ENCODE measurements around the gene SLC16A8. TPM values are rescaled to one million over a fixed set of nuclear protein-coding genes. Genes with fewer than 3 reads are reported as not detected.
A peak's percentile ranks its signal among the peaks of the same experiment; 100 is the strongest.
"Not testable (repeated sequence)": the region's sequence is repeated elsewhere in the genome, so short reads cannot be mapped to it uniquely, and the experiment has no call there.

Gene SLC16A8
- total and polyA plus RNA-seq, 8 donors = 0.38 to 2.1 (median 1.3) TPM

DNA sequence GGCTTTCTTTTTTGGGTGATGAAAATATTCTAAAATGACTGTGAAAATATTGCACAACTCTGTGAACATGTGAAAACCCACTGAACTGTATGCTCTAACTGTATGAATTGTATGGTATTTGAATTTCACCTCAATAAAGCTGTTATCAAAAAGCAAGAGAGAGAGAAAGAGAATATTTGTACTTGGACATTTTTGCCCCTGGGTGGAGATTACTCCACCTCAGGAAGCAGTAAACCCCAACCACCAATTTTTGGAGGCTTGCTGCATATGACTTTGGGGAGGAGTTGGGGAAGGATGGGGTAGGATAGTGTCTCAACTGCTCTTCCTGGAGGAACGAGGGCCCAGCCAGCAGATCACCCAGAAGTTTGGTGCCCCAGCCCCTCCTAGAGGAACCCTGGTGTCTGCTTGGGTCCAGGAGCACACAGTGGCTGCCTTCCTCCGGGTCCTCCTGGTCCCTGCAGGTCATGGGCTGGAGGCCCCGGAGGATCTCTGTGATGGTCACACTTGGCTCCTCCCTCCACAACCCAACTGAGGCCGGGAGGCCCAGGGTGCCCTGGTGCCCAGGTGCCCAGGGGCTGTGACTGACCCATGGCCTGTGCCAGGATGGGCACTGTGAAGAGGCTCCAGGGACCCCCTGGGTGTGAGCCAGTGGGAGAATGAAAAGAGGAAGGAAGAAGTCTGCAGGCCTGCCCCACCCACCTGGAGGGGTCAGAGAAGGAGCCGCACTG, 42.1 kb downstream of the SLC16A8 start:
- DNase-seq = no peak
- TF ChIP-seq, protein P1, sequence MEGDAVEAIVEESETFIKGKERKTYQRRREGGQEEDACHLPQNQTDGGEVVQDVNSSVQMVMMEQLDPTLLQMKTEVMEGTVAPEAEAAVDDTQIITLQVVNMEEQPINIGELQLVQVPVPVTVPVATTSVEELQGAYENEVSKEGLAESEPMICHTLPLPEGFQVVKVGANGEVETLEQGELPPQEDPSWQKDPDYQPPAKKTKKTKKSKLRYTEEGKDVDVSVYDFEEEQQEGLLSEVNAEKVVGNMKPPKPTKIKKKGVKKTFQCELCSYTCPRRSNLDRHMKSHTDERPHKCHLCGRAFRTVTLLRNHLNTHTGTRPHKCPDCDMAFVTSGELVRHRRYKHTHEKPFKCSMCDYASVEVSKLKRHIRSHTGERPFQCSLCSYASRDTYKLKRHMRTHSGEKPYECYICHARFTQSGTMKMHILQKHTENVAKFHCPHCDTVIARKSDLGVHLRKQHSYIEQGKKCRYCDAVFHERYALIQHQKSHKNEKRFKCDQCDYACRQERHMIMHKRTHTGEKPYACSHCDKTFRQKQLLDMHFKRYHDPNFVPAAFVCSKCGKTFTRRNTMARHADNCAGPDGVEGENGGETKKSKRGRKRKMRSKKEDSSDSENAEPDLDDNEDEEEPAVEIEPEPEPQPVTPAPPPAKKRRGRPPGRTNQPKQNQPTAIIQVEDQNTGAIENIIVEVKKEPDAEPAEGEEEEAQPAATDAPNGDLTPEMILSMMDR (IDR thresholded peaks at IDR 0.05) = no peak
- peak; percentile 31 for ATAC-seq

DNA sequence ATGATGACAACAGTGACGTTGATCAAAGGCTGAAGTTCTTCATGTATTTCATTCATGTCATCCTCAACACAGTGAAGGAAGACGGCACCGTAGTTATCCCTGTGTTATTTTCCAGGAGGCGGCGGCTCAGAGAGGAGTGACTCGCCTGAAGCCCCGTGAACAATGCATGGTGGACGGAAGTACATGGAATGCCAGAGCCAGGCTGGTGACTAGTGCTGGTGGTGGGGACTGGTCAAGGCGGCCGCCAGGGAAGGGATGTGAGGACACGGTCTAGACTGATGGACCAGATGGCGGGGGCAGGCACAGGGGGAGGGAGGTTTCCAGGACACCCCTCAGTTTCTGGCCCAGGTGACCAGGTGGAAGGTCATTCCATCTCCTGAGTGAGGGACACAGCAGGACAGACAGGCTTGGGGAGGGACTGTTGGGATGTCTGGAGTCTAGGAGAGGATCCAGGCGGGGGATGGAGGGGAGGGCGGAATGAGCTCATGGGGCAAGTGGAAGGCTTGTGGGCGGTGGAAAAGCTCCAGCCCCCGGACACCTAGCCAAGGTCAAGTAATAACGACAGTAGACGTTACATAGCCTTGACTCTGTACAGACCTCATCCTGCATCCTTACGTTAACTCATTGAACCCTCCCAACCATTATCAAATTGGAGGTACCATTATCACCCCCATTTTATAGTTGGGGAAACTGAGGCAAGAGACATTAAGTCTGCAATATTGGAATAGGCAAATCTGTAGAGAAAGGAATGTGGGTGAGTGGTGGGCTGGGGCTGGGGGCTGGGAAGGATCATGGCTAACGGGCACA, 42.8 kb downstream of the SLC16A8 start:
- DNase-seq = no peak
- TF ChIP-seq, protein P1 (IDR thresholded peaks at IDR 0.05) = no peak
- intact Hi-C loops (cut with DNase I) = no loop called here
- ATAC-seq = no peak
- no peaks in the 10 kb centered on the region for H3K9me3 ChIP-seq
- H3K36me3 ChIP-seq = no peaks in the 10 kb centered on the region
- H3K27me3 ChIP-seq = no peaks in the 10 kb centered on the region
- H3K4me1 ChIP-seq = peaks cover 0 to 16% of the 10 kb centered on the region in 2 donors
- H3K27ac ChIP-seq = no peak overlapping the region
- H3K4me3 ChIP-seq = no peak overlapping the region

More for the DNA sequence above, 42.1 kb downstream of the SLC16A8 start:
- Histone ChIP-seq H3K4me1 (peaks cover 0 to 16% of the 10 kb centered on the region in 2 donors), H3K4me3 (no peak overlapping the region), H3K9me3 (no peaks in the 10 kb centered on the region), H3K27ac (peak overlapping the region in 1 of 2 donors; percentile 28), H3K36me3 (no peaks in the 10 kb centered on the region), H3K27me3 (no peaks in the 10 kb centered on the region)
- intact Hi-C loops (cut with DNase I) = no loop called here

GRCh38 chr22:38038890-38039812, 44.8 kb downstream of the SLC16A8 start:
- Histone ChIP-seq H3K9me3 (no peaks in the 10 kb centered on the region), H3K4me1 (peaks cover 6 to 26% of the 10 kb centered on the region in 2 donors), H3K36me3 (no peaks in the 10 kb centered on the region), H3K27me3 (no peaks in the 10 kb centered on the region), H3K4me3 (no peak overlapping the region), H3K27ac (no peak overlapping the region)
- intact Hi-C loops (cut with DNase I) = no loop called here
- TF ChIP-seq, protein P1 (IDR thresholded peaks at IDR 0.05) = no peak
- ATAC-seq (no peak), DNase-seq (no peak)

GRCh38 chr22:38038426-38038825, 45.6 kb downstream of the SLC16A8 start:
- ATAC-seq = no peak
- no peak for DNase-seq
- H3K27me3 ChIP-seq = no peaks in the 10 kb centered on the region
- peaks cover 13 to 33% of the 10 kb centered on the region in 2 donors for H3K4me1 ChIP-seq
- H3K36me3 ChIP-seq = no peaks in the 10 kb centered on the region
- intact Hi-C loops (cut with DNase I) = no loop called here
- TF ChIP-seq, protein P1 (IDR thresholded peaks at IDR 0.05) = no peak
- H3K9me3 ChIP-seq = no peaks in the 10 kb centered on the region
- H3K27ac ChIP-seq = no peak overlapping the region
- no peak overlapping the region for H3K4me3 ChIP-seq

DNA sequence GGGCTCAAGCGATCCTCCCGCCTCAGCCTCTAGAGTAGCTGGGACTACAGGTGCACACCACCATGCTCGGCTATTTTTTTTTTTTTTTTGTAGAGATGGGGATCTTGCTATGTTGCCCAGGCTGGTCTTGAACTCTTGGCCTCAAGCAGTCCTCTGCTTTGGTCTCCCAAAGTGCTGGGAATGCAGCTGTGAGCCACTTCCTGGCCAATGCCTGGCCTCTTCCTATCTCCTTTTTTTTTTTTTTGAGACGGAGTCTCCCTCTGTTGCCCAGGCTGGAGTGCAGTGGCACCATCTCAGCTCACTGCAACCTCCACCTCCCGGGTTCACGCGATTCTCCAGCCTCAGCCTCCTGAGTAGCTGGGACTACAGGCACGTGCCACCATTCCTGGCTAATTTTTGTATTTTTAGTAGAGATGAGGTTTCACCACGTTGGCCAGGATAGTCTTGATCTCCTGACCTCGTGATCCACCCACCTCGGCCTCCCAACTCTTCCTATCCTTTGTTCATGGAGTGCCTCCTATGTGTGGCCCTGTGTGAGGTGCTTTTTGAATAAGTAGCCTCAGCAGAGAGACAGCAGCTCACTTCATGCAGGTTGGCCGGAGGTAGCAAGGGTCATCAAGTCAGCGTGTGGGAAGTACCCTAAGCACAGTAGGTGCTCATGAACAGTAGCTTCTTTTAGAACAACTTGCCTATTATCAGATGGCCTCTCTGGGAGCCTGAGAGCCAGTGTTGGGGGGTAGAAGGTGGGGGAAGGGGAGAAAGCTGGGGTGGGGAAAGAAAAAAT, 46.4 kb downstream of the SLC16A8 start:
- intact Hi-C loops (cut with DNase I); ATAC-seq; H3K9me3 ChIP-seq; H3K36me3 ChIP-seq; H3K27me3 ChIP-seq; H3K4me3 ChIP-seq; H3K27ac ChIP-seq: not testable (repeated sequence)
- peaks cover 18 to 34% of the 10 kb centered on the region in 2 donors for H3K4me1 ChIP-seq
- peak in 1 of 4 donors; percentile 10 for DNase-seq

Measured in left lung (tissue), 10 donors.